CD14-positive monocyte (primary cell): ENCODE data around the gene PANX1. TPM values are rescaled to one million over a fixed set of nuclear protein-coding genes. Genes with fewer than 3 reads are reported as not detected.
A peak's percentile ranks its signal among the peaks of the same experiment; 100 is the strongest.

Source experiments
- DNase-seq, 3 donors: peaks; one replicate each; pipeline ENCODE4 v3.0.0-alpha.2; 2011 to 2022
- H2AFZ ChIP-seq: 2 replicates; pipeline ENCODE4 v1.6.0; 2012; ENCODE audit warnings: mild to moderate bottlenecking, low read depth, low read length, inconsistent platforms; ENCODE audit not compliant: insufficient read depth, poor library complexity, severe bottlenecking
- H3K27ac ChIP-seq, 2 donors: 1 replicate in 1 of 2; 2 replicates in 1 of 2; pipeline ENCODE4 v1.5.1; 2012 to 2013; ENCODE audit warnings: low read length in 2 of 2, control low read depth in 1 of 2, inconsistent platforms in 1 of 2, low read depth in 1 of 2, mild to moderate bottlenecking in 1 of 2
- H3K27me3 ChIP-seq, 2 donors: one replicate each; pipeline versions ENCODE4 v1.6.0 to v1.6.1; 2011 to 2013; ENCODE audit warnings: low read length in 2 of 2; ENCODE audit not compliant: control insufficient read depth in 2 of 2, insufficient read depth in 2 of 2
- H3K36me3 ChIP-seq, 2 donors: replicated peaks in 1 of 2; 1 replicate in 1 of 2; 2 replicates in 1 of 2; pipeline versions ENCODE4 v1.5.1 to v1.6.1; 2012 to 2013; ENCODE audit warnings: low read length in 2 of 2, control low read depth in 1 of 2, inconsistent platforms in 1 of 2, mild to moderate bottlenecking in 1 of 2; ENCODE audit not compliant: insufficient read depth in 2 of 2, control insufficient read depth in 1 of 2
- H3K4me1 ChIP-seq, 2 donors: 1 replicate in 1 of 2; 2 replicates in 1 of 2; pipeline versions ENCODE4 v1.5.1 to v1.6.1; 2012 to 2013; ENCODE audit warnings: low read length in 2 of 2, control low read depth in 1 of 2, inconsistent platforms in 1 of 2, mild to moderate bottlenecking in 1 of 2, moderate library complexity in 1 of 2; ENCODE audit not compliant: insufficient read depth in 2 of 2, control insufficient read depth in 1 of 2
- H3K4me2 ChIP-seq: replicated peaks from 2 replicates; pipeline ENCODE3; 2012; ENCODE audit warnings: low read length, moderate library complexity, mild to moderate bottlenecking; ENCODE audit not compliant: poor library complexity, severe bottlenecking; ENCODE audit errors: extremely low read depth
- H3K4me3 ChIP-seq, 3 experiments: fragments of 200-600 bp in 1 of 3; sonication (generic) in 1 of 3; replicated peaks in 1 of 3; 1 replicate in 2 of 3; 2 replicates in 1 of 3; pipeline ENCODE4 v1.5.1; 2011 to 2013; ENCODE audit warnings: low read length in 3 of 3, mild to moderate bottlenecking in 3 of 3, control low read depth in 2 of 3, low read depth in 2 of 3, inconsistent platforms in 1 of 3, moderate library complexity in 1 of 3
- H3K79me2 ChIP-seq: 2 replicates; pipeline ENCODE4 v1.6.0; 2012; ENCODE audit warnings: mild to moderate bottlenecking, control low read depth, inconsistent platforms, low read length, moderate library complexity; ENCODE audit not compliant: insufficient read depth
- H3K9ac ChIP-seq: 2 replicates; pipeline ENCODE4 v1.6.0; 2017; ENCODE audit warnings: low read length, mild to moderate bottlenecking; ENCODE audit not compliant: insufficient read depth, poor library complexity, severe bottlenecking
- H3K9me3 ChIP-seq, 2 donors: replicated peaks in 1 of 2; 1 replicate in 1 of 2; 2 replicates in 1 of 2; pipeline versions ENCODE4 v1.5.1 to v1.6.1; 2012 to 2013; ENCODE audit warnings: low read length in 2 of 2, control low read depth in 1 of 2; ENCODE audit not compliant: control insufficient read depth in 1 of 2, insufficient read depth in 1 of 2
- H4K20me1 ChIP-seq: 2 replicates; pipeline ENCODE4 v1.6.0; 2012; ENCODE audit warnings: mild to moderate bottlenecking, low read length, control low read depth, moderate library complexity; ENCODE audit not compliant: insufficient read depth
- H3K27ac Mint-ChIP-seq, 7 donors: one replicate each; pipeline ENCODE4 v1.8.0; 2020; ENCODE audit warnings: mild to moderate bottlenecking in 7 of 7, mixed read lengths in 7 of 7, moderate library complexity in 6 of 7, inconsistent platforms in 2 of 7
- H3K27me3 Mint-ChIP-seq, 3 donors: one replicate each; pipeline ENCODE4 v1.8.0; 2021 to 2022; ENCODE audit warnings: low read depth in 3 of 3, mild to moderate bottlenecking in 3 of 3, mixed read lengths in 3 of 3, moderate library complexity in 3 of 3, inconsistent platforms in 1 of 3
- H3K36me3 Mint-ChIP-seq, 2 donors: one replicate each; pipeline ENCODE4 v1.8.0; 2020; ENCODE audit warnings: mixed read lengths in 2 of 2, inconsistent platforms in 1 of 2, mild to moderate bottlenecking in 1 of 2
- H3K4me1 Mint-ChIP-seq: one replicate; pipeline ENCODE4 v1.8.0; 2020; ENCODE audit warnings: mild to moderate bottlenecking, mixed read lengths
- H3K4me3 Mint-ChIP-seq, 2 donors: one replicate each; pipeline ENCODE4 v1.8.0; 2020; ENCODE audit warnings: mild to moderate bottlenecking in 2 of 2, mixed read lengths in 2 of 2, moderate library complexity in 1 of 2
- H3K9me3 Mint-ChIP-seq, 7 donors: one replicate each; pipeline ENCODE4 v1.8.0; 2020 to 2022; ENCODE audit warnings: mixed read lengths in 7 of 7, mild to moderate bottlenecking in 6 of 7, moderate library complexity in 6 of 7, inconsistent platforms in 2 of 7
- CTCF ChIP-seq: fragments of 200-600 bp; IDR thresholded peaks from one replicate; pipeline ENCODE4 v1.8.0; 2022; ENCODE audit warnings: antibody characterized with exemption, mild to moderate bottlenecking
- WGBS: methylation state at CpG from one replicate; pipeline ENCODE4 v1.1.5; 2013; ENCODE audit warnings: missing lambda C conversion rate; ENCODE audit not compliant: insufficient coverage; 5-methylcytosine and 5-hydroxymethylcytosine counted together
- intact Hi-C, 2 donors: fragments of 100-400 bp; cut with micrococcal nuclease; formaldehyde crosslinking; loops; one replicate each; pipeline versions ENCODE4 v1.15.0 to v1.15.1; 2023
- polyA plus RNA-seq, 3 donors: library from polyadenylated mRNA; depleted of rRNA in 1 of 3; unstranded in 2 of 3; stranded (reverse) in 1 of 3; fragments of 300-500 nt in 2 of 3; fragments of >200 nt in 1 of 3; fragmentation: Illumina TruSeq in 2 of 3; gene quantifications; 1 replicate in 2 of 3; 2 replicates in 1 of 3; pipeline ENCODE4 v1.2.3, GENCODE V29; 2012 to 2021

PANX1 gene
- polyA plus RNA-seq, 3 donors, result 6.9 to 15.7 (median 12.7) TPM

- no peak overlapping the region for H3K27ac ChIP-seq
- intact Hi-C loops, result loop anchor here (5.0 to 10.0 kb wide), 2 partner anchors 319 to 321 kb away; no protein-coding TSS in a partner anchor
Observed at GRCh38 chr11:94183251-94183885, 54.7 kb downstream of the PANX1 start.

GRCh38 chr11:94183886-94184264, 55.2 kb downstream of the PANX1 start:
- Mint-ChIP-seq H3K27ac (peak overlapping the region in 1 of 7 donors; percentile 6), H3K27me3 (peaks cover 0 to 3% (median 0%) of the 10 kb centered on the region in 3 donors), H3K4me3 (no peak overlapping the region), H3K9me3 (peaks cover 0 to 1% (median 0%) of the 10 kb centered on the region in 7 donors), H3K36me3 (peaks cover 36 to 40% of the 10 kb centered on the region in 2 donors), H3K4me1 (peaks cover 1% of the 10 kb centered on the region)
- H3K4me3 ChIP-seq, result no peak overlapping the region
- H3K9ac ChIP-seq, result no peak overlapping the region
- H3K79me2 ChIP-seq, result no peaks in the 10 kb centered on the region
- intact Hi-C loops, result loop anchor here (5.0 to 10.0 kb wide), 2 partner anchors 318 to 321 kb away; no protein-coding TSS in a partner anchor
- peak; percentile 29 to 43 (median 38) for DNase-seq
- no peaks in the 10 kb centered on the region for H3K9me3 ChIP-seq
- no peaks in the 10 kb centered on the region for H3K27me3 ChIP-seq
- no peak overlapping the region for H2AFZ ChIP-seq
- H4K20me1 ChIP-seq, result peaks cover 5% of the 10 kb centered on the region
- no peaks in the 10 kb centered on the region for H3K4me1 ChIP-seq
- peaks cover 35 to 46% of the 10 kb centered on the region in 2 donors for H3K36me3 ChIP-seq
- H3K27ac ChIP-seq, result no peak overlapping the region
- TF ChIP-seq CTCF, result peak; percentile 86
- WGBS, result 57% methylated on average over 6 of the region's 7 CpGs
- H3K4me2 ChIP-seq, result no peak overlapping the region

More at GRCh38 chr11:94183251-94183885, 54.7 kb downstream of the PANX1 start:
- H3K27ac Mint-ChIP-seq, result peak overlapping the region in 2 of 7 donors; percentile 5 to 6
- no peaks in the 10 kb centered on the region for H3K9me3 ChIP-seq
- H4K20me1 ChIP-seq, result peaks cover 10% of the 10 kb centered on the region
- H3K9me3 Mint-ChIP-seq, result peaks cover 0 to 1% (median 0%) of the 10 kb centered on the region in 7 donors
- peaks cover 1% of the 10 kb centered on the region for H3K4me1 Mint-ChIP-seq
- TF ChIP-seq CTCF, result no peak
- H3K4me3 Mint-ChIP-seq, result no peak overlapping the region
- 89% methylated on average over 6 of the region's 8 CpGs for WGBS
- no peak overlapping the region for H3K4me2 ChIP-seq
- H3K36me3 Mint-ChIP-seq, result peaks cover 41 to 45% of the 10 kb centered on the region in 2 donors
- no peaks in the 10 kb centered on the region for H3K4me1 ChIP-seq
- H3K4me3 ChIP-seq, result no peak overlapping the region
- no peak overlapping the region for H3K9ac ChIP-seq
- DNase-seq, result no peak
- no peaks in the 10 kb centered on the region for H3K27me3 ChIP-seq
- peaks cover 0 to 3% (median 0%) of the 10 kb centered on the region in 3 donors for H3K27me3 Mint-ChIP-seq
- no peaks in the 10 kb centered on the region for H3K79me2 ChIP-seq
- H3K36me3 ChIP-seq, result peaks cover 40 to 51% of the 10 kb centered on the region in 2 donors
- H2AFZ ChIP-seq, result no peak overlapping the region
